Glomerular endothelial cell (primary cell): ENCODE data around the gene CDH22. TPM values are rescaled to one million over a fixed set of nuclear protein-coding genes. Genes with fewer than 3 reads are reported as not detected.

Experiments used
- DNase-seq: peaks from one replicate; pipeline ENCODE4 v3.0.0-alpha.2; 2011; ENCODE audit warnings: low read depth, low spot score; ENCODE audit errors: extremely low read depth
- total RNA-seq: library from RNA; depleted of rRNA; stranded (reverse); fragments of >200 nt; gene quantifications from 2 replicates; pipeline ENCODE4 v1.2.3, GENCODE V29; 2015

The CDH22 gene
- total RNA-seq, 1 donor from 2014 or later: 0.06 TPM

DNA sequence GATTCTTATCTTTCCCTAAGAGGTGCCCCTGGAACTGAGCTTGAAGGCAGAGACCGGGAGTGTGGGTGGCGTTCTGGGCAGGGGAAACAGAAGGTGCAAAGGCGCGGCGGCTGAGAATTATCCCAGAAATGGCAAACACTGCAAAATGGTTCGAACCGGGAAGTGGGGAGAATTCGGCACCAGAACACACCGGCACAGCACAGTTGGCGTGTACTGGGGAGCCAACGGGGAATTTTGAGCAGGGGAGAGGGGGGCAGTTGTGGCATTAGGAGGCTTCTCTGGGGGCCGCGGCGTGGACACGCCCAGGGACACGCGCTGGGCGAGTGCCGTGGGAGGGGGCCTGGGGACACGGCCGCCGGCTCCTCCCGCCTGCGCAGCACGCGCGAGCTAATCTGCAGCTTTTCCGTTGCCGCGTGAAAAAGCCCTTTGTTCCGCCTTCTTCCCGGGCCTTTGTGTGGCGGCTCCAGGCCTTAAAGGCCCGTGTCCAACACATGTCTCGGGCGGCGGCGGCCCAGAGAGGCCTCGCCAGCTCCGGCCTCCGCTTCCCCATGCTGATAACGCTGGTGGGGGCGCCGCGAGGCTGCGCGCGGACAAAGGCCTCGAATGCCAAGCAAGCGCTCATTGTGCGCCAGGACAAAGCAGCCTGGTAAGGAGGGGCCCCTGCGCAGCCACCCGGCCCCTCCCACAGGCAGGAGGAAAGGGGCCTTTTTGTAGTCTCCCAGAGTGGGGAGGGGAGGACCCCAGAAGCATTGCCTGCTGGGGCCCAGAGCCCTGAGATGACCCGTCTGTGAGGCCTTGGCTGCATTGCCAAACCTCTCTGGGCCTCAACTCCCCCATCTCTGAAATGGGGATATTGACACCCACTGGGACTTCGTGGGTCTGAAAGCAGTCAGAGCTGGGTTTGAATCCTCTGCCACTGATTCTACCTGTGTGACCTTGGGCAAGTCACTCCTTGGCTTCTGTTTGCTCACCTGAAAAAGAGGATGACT, 107.4 kb downstream of the CDH22 start:
- DNase-seq: no peak

DNA sequence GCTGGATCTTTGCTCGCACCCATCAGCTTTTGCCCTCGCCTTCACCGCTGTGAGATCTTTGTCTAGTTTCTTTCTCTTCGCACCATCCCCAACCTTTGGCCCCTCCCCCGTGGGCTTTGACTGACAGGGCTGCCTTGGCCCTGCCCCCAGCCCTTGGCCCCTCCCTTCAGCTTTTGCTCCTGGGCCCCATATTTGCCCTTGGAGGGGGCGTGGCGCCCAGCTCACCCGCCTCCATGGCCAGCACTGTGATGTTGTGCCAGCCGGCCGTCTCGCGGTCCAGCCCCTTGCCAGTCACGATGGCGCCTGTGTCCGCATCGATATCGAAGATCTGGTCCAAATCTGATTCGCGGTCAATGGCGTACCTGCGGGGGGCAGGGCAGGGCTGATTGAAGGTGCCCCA, 109.1 kb downstream of the CDH22 start:
- DNase-seq: no peak

DNA sequence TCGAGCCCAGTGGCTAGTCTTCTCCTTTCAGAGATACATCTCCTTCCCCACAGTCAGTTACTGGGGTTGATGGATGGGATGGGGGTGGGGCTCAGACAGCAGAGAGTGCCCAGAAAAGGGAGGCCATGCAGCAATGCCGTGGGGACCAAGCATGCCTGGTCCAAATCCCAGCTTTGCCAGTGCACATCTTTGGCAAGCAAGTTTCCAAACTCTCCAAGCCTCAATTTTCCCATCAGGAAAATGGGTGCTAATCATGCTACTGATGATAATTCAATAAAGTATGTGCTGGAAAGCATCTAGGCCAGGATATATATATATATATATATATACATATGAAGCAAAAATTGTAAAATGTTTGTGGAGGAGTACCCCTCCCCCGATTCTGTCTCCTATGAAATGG, 111.3 kb downstream of the CDH22 start:
- no peak for DNase-seq

DNA sequence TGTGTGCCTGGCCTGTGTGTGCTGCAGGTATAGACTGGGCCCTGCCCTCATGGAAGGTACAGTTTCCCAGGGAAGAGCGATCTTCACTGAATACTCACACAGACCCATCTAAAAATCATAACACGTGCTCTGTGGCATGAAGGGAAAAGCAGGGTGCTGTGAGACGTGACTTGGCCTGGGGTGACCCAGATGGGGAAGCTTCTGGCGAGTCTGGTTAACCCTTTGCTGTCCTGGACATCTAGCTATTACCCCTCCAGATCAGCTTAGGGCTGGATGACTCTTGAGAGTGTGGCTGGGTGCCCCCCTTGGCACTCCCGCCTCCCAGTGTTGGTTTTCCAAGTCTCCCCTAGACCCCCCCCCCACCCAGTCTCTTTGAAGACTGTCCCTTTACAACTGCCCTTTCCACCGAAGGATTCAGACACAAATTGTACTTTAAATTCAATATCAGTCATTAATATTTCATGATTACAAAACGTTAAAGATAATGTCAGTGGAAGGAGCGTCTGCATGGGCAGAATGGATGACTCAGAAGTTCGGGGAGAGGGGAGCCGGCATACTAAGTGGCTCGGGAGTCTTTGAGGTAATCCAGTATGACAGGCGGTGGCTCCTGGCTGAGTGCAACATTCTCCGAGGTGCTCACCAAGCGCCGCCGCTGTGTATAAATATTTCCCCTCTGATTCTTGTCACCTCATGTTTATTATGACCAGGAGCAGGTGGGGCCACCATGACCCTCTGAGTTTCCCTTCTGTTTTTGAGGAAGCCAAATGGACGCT, 112.8 kb downstream of the CDH22 start:
- DNase-seq: no peak

DNA sequence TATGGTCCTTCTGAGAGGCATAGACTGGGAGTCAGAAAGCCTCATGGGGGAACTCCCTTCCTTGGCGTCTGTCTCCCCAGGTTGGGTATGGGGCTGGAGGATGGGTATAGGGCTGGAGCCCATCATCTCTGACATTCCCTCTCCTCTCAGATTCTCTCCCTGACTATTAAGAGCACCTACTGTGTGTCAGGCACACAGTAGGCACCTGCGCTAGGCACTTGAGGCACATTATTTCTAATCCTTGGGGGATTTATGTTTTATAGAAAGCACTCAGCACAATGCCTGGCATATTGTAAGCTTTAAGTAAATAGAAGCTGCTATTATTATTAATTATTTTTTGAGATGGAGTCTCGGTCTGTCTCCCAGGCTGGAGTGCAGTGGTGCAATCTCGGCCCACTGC, 113.9 kb downstream of the CDH22 start:
- DNase-seq: no peak

DNA sequence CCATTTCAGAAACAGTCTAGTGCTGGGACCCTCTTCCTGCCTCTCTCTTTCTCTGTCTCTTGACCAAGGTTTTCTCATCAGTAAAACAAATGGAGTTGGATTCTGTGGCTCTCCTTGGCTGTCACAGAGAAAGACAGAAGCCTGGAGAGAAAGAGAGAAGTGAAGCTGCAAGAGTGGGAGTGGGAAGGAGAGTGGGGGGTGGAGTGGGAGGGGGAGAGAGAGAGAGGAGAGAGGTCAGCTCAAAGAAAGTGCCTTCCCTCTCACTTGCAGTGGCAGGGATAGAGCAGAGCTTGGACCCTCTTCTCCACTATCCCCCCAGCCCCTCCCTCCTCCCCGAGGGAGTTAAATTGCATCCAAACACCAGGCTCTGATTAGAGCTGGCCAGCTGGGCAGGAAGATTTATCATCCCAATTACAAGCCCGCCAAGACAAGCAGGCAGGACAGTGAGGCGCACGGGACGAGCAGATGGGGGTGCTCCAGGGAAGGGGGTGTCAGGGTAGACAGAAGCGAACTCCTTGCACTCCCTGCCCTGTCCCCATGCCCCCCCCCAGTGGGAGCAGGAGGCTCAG, 115.8 kb downstream of the CDH22 start:
- DNase-seq: no peak

DNA sequence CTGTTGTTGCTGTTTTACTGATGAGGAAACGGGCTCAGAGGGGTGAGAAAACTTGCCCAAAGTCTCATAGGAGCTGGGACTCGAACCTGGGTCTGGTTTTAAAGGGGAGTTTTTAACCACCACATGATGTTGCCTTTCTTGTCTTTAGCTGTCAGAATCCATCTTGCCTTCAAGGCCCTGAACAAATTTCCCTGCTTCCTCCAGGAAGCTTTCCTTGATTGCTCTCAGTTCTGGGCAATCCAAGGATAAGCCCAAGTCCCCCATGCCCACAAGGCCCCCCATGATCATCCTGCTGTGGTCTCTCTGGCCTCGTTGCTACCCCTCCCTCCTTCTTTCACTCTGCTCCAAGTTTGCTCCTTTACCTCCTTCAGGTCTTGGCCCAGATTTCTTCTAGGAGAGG, 116.7 kb downstream of the CDH22 start:
- DNase-seq: no peak

DNA sequence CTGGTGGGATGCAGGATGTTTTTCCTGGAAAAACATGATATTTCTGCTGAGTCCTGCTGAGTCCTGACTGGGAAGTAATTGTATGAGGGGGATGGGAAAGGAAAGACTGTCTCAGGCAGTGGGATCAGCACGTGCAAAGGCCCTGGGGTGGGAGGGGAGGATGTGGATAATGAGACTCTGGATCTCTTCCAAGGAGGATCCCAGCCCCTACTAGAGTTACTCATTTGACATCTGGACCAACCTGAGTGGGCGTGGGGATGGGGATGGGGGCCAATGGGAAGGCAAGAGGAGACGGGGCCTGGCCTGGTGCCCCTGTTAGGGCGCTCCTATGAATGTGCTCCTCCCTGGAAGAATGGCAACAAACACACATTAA, 117.1 kb downstream of the CDH22 start:
- DNase-seq: no peak

DNA sequence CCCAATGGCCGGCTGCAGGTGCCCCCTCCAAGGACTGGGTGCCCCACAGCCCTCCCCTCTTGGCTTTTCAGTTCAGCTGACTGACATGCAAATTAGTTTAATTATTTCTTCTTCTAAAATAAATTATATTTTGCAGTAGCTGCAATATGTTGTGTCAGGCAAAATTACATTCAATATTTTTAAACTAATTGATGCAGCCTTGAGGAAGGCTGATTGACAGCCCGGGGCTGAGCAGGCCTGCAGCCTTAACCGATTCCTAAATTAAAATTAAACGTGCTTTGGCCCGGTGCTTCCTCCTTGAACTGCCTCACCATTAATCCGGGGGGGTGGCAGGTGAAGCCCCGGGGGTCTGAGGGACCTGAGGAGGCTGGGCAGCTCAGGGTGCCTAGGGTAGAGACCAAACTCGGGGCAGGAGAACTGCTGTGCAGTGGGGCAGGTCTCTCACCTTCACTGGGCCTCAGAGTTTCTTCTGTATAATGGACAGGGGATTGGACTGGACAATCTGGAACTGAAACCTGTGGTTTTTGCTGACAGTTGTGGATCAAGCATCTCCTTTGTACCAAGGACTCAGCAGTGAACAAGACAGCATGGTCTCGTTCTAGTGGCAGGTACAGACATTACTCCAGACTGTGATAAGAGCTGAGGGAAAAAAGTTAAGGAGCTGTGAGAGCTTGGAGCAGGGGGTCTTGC, 117.7 kb downstream of the CDH22 start:
- no peak for DNase-seq

DNA sequence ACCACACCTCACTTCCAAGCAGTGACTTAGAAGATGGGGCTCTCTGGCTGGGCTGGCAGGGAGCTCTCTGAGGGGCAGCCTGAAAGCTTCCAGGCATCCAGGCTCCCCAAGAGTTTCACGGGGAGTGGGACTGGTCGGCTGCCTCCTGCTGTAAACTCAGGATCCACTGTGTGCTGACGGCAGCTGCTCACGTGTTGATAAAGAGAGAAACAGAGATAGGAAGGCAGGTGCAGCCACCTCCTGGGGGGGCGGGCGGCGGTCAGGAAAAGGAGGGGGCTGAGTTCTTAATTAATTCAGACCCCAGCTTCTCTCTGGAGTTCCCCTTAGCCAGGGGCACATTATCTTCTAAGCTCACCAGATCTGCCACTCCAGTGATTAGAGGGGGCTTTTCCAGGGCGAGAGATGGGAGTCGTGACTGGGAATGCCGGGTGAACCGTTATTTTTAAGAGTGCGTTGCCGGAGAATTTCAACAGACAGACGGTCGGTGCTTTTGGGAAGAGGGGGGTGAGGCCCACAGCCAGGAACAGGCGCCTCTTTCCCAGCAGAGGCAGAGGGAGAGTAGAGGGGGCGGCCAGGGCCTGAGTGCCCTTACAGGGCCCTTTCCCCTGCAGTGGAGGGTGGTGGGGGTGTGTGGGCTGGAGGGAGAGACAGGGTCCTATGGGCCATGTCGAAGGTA, 119.3 kb downstream of the CDH22 start:
- DNase-seq: no peak

DNA sequence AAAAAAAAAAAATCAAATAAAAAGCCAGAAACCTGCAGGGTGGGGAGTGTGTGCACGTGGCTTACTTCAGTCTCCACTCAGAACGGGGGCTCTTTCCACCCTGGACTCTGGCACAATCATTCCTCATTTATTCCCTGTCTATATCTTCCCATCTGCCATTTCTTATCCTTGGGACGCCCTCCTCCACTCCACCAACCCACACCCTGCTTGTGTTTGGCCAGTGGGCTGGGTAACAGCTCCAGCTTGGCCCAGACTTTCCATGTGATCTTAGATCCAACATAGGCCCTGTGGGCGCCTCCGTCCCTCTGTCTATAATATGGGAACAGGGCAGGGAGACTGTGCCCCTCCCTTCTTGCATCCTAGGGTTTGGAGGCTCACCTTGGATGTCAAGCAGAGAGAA, 122.1 kb downstream of the CDH22 start:
- DNase-seq: no peak

DNA sequence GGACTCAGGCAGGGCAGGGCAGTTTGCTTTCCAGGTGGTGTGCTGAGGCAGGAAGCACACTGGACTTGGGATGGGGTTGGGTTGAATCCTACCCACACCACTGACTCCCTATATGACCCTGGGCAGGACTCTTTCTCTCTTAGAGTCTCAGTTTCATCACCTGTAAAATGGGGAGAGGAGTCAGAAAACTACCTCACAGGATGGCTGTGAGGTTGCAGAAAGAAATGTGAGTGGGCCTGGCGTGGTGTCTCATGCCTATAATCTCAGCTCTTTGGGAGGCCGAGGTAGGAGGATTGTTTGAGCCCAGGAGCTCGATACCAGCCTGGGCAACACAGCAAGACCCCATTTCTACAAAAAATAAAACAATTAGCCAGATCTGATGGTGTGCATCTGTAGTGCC, 122.9 kb downstream of the CDH22 start:
- DNase-seq: no peak

DNA sequence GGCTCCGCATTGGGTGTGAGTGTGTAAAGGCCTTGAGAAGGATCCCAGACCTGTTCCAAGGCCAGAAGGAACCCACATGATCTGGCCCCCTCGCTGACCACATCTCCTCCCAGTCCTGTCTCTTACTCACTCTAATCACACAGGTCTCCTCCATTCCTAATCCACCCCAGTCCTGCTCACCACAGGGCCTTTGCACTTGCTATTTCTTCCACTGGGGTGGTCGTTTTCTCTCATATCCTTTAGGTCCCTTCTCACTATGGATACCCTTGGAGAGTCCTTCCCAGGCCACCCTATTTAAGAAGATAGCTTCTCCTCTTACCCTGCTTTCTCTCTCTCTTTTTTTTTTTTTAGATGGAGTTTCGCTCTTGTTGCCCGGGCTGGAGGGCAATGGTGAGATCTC, 124.5 kb downstream of the CDH22 start:
- no peak for DNase-seq

DNA sequence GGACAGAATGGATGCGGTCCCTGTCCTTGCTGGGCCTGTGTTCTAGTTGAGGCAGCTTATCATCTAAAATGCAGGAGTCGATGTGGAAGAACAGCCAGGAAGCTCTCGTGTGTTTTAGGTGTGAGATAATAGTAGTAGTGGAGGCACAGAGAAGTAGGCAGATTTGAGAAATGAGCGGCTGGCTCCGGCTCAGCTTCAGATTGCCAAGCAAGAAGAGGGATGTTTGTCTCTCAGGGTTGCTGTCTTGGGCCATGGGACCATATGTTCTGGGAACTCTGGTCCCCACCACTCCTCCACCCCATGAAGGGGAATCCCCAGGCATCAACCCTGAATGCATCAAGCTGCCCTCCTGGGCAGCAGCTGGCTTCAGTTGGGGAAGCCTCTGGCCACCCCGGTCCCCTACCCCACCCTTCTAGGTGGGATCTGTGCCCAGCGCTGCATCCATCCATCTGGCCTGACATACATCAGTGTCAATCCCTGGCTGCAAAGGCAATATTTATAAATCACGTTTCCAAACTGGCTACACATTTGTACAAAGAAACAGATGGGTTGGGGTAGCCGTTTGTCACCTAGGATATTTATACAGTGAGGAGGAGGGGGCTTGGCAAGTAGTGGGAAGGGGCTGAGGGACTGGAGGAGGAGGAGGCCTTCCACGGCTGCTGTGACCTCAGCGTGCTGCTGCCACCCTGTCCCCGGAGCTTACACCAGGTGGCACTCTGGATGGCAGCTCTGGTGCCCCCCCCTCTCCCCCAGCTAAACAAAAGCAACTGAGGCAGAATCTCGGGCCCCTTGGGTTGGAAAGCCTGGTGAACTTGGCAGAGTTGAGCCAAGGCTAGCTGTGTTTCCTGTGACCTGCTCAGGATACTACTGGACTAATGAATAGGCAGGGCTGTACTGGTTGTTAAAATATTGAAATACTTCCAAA, 125.8 kb downstream of the CDH22 start:
- DNase-seq: no peak

DNA sequence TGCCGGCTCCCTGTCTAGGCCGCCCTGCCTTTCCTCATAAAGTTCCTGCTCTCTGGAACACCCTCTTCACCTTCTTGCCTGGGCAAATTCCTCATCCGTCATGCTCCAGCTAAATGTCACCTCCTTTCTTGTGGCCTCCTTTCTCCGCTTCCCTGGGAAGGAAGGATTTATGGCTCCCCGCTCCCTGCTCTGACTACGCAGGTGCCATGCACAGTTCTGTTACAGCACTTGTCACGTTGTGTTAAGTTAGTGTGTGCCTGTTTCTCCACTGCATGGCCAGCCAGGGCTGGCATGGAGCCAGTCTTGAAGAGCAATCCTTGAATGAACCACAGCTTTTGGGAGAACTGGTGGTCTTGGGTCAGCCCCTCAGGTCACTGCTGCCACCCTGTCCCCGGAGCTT, 128.4 kb downstream of the CDH22 start:
- no peak for DNase-seq

DNA sequence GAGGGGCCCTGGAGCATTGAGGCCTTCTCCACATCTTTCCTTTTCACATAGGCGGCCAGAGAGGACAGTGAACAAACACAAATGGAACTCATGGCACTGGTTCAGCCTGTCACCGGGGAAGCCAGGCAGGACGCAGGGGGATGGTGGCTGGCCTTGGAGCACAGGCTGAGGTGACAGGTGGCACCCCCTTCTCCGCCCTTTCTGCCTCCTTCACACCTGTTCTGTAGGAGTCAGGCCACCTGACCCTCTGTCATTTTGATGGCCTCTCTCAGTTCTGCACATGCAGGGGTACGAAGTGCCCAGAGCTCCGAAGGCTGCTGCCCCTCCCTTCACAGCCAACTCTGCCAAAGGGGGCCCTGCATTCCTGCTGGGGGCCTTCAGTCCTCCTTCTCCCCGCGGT, 129.4 kb downstream of the CDH22 start:
- DNase-seq: no peak

DNA sequence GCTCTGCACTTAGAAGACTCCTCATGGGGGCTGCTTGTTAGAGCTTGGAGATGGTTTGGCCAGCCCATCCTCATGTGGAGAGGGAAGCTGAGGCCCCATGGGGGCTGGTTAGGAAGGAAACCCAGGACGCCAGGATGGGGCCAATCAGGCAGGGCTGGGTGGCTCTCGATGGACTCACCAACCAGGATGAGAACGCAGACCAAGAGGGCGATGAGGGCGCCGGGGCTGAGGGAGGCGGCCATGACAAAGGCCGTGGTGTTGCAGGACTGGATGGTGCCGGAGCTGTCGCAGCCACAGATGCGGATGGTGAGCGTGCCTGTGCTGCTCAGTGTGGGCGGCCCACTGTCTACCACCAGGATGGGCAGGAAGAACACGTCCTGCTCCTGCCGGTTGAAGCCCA, 130.5 kb downstream of the CDH22 start:
- no peak for DNase-seq

DNA sequence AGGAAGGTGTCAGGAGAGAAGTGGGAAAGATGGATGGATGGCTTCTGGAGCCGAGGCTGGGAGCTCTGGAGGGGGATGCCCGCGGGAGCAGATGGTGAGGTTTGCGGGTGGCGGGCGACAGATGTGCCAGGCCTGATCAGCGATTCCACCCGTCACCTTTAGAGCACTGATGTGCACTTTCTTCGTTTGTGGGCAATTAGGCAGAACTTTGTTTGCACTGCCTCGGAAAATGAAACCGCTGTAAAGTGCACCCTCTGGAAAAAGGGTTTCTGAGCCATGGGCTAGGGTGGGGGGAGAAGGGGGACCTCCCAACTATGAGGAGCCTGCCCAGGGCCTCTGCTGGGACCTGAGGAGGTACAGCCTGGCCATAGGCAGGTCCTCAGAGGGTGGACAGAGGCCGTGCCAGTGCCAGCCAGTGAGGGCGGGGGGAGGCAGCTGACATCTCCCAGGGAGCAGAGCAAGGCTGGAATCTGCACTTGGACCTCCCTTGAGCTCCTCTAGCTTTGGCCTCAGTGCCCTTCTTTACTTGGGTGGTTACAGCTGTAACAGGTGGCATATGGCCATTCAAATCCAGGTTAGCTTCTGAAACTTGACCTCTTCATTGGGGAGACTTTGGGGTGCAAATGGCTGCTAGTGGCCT, 131.4 kb downstream of the CDH22 start:
- no peak for DNase-seq

DNA sequence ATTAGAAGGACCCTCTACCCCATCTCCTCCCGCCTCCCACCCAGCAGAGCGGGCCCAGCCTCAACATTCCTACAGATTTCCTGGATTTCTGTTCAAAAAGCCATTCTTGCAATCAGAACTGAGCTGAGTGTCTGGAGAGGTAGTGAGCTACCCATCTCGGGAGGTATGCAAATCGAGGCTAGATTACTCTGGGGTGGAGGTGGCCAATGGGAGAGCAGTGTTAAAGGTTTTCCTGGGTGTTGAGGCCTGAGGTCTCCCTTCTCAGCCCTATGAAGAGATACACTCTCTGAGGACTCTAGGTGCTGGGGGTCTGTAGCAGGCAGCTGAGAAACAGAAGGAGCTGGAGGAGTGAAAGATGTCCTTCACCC, 133.2 kb downstream of the CDH22 start:
- DNase-seq: no peak
